IgD-negative memory B cell (primary cell): ENCODE results near the gene DUOX2. TPM values are rescaled to one million over a fixed set of nuclear protein-coding genes. Genes with fewer than 3 reads are reported as not detected.
"Not testable (repeated sequence)": the region's sequence is repeated elsewhere in the genome, so short reads cannot be mapped to it uniquely, and the experiment has no call there.

Source experiments
- H3K27ac Mint-ChIP-seq, 3 donors: one replicate each; pipeline ENCODE4 v1.8.0; 2020 to 2022; ENCODE audit warnings: mild to moderate bottlenecking in 3 of 3, mixed read lengths in 3 of 3, moderate library complexity in 1 of 3
- H3K27me3 Mint-ChIP-seq: one replicate; pipeline ENCODE4 v1.8.0; 2021; ENCODE audit warnings: mixed read lengths
- H3K36me3 Mint-ChIP-seq: one replicate; pipeline ENCODE4 v1.8.0; 2020; ENCODE audit warnings: mild to moderate bottlenecking, mixed read lengths
- H3K4me1 Mint-ChIP-seq, 3 donors: one replicate each; pipeline ENCODE4 v1.8.0; 2020 to 2022; ENCODE audit warnings: mixed read lengths in 3 of 3, mild to moderate bottlenecking in 1 of 3
- H3K4me3 Mint-ChIP-seq, 4 donors: one replicate each; pipeline ENCODE4 v1.8.0; 2020 to 2022; ENCODE audit warnings: mild to moderate bottlenecking in 4 of 4, mixed read lengths in 4 of 4, moderate library complexity in 3 of 4
- H3K9me3 Mint-ChIP-seq, 3 donors: one replicate each; pipeline ENCODE4 v1.8.0; 2020 to 2021; ENCODE audit warnings: mixed read lengths in 3 of 3, mild to moderate bottlenecking in 1 of 3
- polyA plus RNA-seq: library from polyadenylated mRNA; unstranded; fragments of 300-500 nt; fragmentation: Illumina TruSeq; gene quantifications from one replicate; pipeline ENCODE4 v1.2.3, GENCODE V29; 2021

Gene DUOX2
- polyA plus RNA-seq, 1 donor from 2014 or later: not detected

DNA sequence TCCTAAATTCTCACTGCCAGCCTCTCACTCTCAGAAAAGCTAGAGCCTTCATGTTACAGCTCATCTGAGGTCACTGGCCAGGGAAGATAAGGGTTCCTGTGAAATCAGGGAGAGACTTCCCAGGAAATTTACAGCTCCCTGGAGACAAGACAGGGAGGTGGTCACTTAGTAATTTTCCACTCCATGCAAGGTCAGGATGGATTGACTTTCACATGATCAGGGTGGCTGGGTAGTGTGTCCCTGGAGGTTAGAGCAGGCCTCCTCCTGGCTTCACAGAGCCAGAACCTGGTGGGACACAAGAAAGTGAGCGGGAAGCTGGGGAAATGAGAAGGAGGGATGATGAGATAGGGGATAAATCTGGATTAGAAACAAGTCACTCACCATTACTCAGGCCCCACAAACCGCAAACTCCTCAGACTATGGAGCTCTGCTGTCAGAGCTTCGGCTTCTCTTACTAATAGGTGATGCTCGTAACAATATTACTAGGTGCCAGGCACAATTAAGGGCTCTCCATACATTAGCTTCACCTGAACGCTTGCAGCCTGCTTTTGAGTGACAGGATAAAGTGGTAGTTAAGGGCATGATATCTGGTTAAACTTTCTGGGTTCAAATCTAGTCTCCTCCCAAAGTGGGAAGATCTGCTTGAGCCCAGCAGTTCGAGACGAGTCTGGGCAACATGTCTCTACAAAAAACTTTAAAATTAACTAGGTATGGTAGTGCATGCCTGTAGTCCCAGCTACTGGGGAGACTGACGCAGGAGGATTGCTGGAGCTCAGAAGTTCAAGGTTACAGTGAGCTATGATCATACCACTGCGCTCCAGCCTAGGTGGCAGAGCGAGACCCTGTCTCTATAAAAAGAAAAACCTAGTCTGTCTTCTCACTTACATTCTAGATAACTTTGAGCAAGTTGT is 24.9 kb downstream of the DUOX2 start:
- peaks cover 32% of the 10 kb centered on the region for H3K27me3 Mint-ChIP-seq
- no peaks in the 10 kb centered on the region for H3K9me3 Mint-ChIP-seq
- no peak overlapping the region for H3K4me3 Mint-ChIP-seq
- H3K36me3 Mint-ChIP-seq: peaks cover 2% of the 10 kb centered on the region
- no peak overlapping the region for H3K27ac Mint-ChIP-seq
- H3K4me1 Mint-ChIP-seq: peaks cover 0 to 2% (median 0%) of the 10 kb centered on the region in 3 donors

- H3K27ac Mint-ChIP-seq: no peak overlapping the region
- H3K4me3 Mint-ChIP-seq: no peak overlapping the region
- H3K4me1 Mint-ChIP-seq: peaks cover 0 to 2% (median 0%) of the 10 kb centered on the region in 3 donors
- H3K9me3 Mint-ChIP-seq: no peaks in the 10 kb centered on the region
- H3K27me3 Mint-ChIP-seq: peaks cover 28% of the 10 kb centered on the region
- peaks cover 2% of the 10 kb centered on the region for H3K36me3 Mint-ChIP-seq
These were observed 26.5 kb downstream of the DUOX2 start for GRCh38 chr15:45087513-45087912.

- H3K4me1 Mint-ChIP-seq: no peaks in the 10 kb centered on the region
- no peaks in the 10 kb centered on the region for H3K36me3 Mint-ChIP-seq
- H3K4me3 Mint-ChIP-seq: peak overlapping the region in 1 of 4 donors; percentile 0
- no peak overlapping the region for H3K27ac Mint-ChIP-seq
- H3K9me3 Mint-ChIP-seq: no peaks in the 10 kb centered on the region
- peaks cover 12% of the 10 kb centered on the region for H3K27me3 Mint-ChIP-seq
These were observed 29.8 kb downstream of the DUOX2 start for GRCh38 chr15:45084163-45084562.

DNA sequence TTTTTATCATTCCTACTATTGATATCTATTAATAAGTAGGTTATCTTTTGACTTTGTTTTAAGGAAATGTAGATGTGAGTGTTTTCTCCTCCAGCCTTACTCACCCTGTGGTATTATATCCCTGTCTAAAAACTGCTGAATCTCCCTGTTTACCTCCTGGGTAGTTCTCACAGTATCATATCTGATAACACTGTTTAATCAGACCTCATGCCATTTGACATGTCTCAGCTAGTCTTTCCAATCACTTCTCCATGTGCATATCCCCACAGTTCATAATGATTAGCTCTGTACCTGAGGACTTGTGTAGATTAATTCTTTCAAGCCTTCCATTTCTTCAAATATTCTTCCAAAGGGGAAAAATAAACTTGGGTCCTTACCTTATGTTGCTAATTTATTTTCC is 30.7 kb downstream of the DUOX2 start:
- no peaks in the 10 kb centered on the region for H3K4me1 Mint-ChIP-seq
- H3K9me3 Mint-ChIP-seq: no peaks in the 10 kb centered on the region
- no peak overlapping the region for H3K27ac Mint-ChIP-seq
- H3K4me3 Mint-ChIP-seq: no peak overlapping the region
- peaks cover 10% of the 10 kb centered on the region for H3K27me3 Mint-ChIP-seq
- H3K36me3 Mint-ChIP-seq: no peaks in the 10 kb centered on the region

DNA sequence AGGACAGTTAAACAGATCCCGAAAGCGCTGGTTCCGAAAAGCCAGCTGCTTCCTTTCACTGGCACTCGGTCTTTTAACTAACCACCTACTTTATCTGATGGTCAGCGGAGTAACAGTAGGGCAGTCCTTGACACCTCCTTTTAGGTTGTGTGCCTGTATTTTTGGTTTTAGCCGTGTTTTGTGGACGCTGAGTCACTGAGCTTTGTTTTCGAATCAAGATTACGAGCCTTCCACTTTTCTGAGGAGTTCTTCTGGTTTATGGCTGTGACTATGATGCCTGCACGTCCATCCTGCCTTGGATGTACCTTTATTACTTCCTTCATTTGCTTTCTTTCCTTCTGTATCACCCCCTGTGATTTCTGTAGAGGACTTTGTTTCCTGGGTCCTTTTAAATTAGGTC is 31.6 kb downstream of the DUOX2 start:
- not testable (repeated sequence) for H3K36me3 Mint-ChIP-seq, H3K9me3 Mint-ChIP-seq, H3K27ac Mint-ChIP-seq, H3K27me3 Mint-ChIP-seq, H3K4me3 Mint-ChIP-seq, H3K4me1 Mint-ChIP-seq

- not testable (repeated sequence) for H3K4me1 Mint-ChIP-seq, H3K27me3 Mint-ChIP-seq, H3K36me3 Mint-ChIP-seq, H3K9me3 Mint-ChIP-seq, H3K4me3 Mint-ChIP-seq
- peak overlapping the region in 1 of 3 donors; percentile 43 for H3K27ac Mint-ChIP-seq
These were observed 33.4 kb downstream of the DUOX2 start for GRCh38 chr15:45080593-45080992.

- not testable (repeated sequence) for H3K9me3 Mint-ChIP-seq, H3K4me1 Mint-ChIP-seq, H3K36me3 Mint-ChIP-seq, H3K27me3 Mint-ChIP-seq, H3K27ac Mint-ChIP-seq, H3K4me3 Mint-ChIP-seq
These were observed 34.2 kb downstream of the DUOX2 start for GRCh38 chr15:45079628-45080246.

GRCh38 chr15:45079201-45079600 is 34.8 kb downstream of the DUOX2 start:
- H3K27ac Mint-ChIP-seq, H3K9me3 Mint-ChIP-seq, H3K4me1 Mint-ChIP-seq, H3K36me3 Mint-ChIP-seq, H3K4me3 Mint-ChIP-seq, H3K27me3 Mint-ChIP-seq: not testable (repeated sequence)

- not testable (repeated sequence) for H3K9me3 Mint-ChIP-seq, H3K4me1 Mint-ChIP-seq, H3K36me3 Mint-ChIP-seq, H3K4me3 Mint-ChIP-seq, H3K27me3 Mint-ChIP-seq, H3K27ac Mint-ChIP-seq
These were observed 36.6 kb downstream of the DUOX2 start for GRCh38 chr15:45077391-45077790.

- not testable (repeated sequence) for H3K36me3 Mint-ChIP-seq, H3K9me3 Mint-ChIP-seq, H3K4me3 Mint-ChIP-seq, H3K27me3 Mint-ChIP-seq, H3K27ac Mint-ChIP-seq, H3K4me1 Mint-ChIP-seq
These were observed 38.3 kb downstream of the DUOX2 start for GRCh38 chr15:45075440-45076320.

- not testable (repeated sequence) for H3K27me3 Mint-ChIP-seq, H3K4me3 Mint-ChIP-seq, H3K27ac Mint-ChIP-seq, H3K9me3 Mint-ChIP-seq, H3K36me3 Mint-ChIP-seq, H3K4me1 Mint-ChIP-seq
These were observed 40.4 kb downstream of the DUOX2 start for GRCh38 chr15:45073602-45074001.

DNA sequence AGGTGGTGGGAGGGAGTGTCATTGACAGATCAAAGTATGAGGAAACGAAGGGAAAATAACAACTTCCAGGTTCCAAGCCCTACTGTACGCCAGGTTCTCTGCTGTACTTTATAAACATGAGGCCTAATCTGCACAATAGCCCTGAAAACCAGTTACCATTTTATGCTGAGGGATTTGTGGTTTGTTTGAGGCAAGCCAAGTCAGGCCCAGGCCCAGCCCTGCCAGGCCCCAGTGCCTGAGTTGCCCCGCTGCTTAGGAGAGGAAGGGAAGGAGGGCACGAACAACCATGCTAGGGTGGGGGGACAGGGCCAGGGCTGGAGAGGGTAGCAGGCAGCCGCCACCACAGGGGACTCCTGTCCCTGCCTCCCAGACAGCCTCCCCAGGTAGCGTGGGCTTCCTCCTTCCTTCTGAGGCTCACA is 44.0 kb downstream of the DUOX2 start:
- not testable (repeated sequence) for H3K36me3 Mint-ChIP-seq, H3K27me3 Mint-ChIP-seq, H3K4me1 Mint-ChIP-seq, H3K9me3 Mint-ChIP-seq, H3K27ac Mint-ChIP-seq, H3K4me3 Mint-ChIP-seq

GRCh38 chr15:45064386-45064785 is 49.6 kb downstream of the DUOX2 start:
- Mint-ChIP-seq H3K9me3 (no peaks in the 10 kb centered on the region), H3K36me3 (peaks cover 8% of the 10 kb centered on the region), H3K27me3 (no peaks in the 10 kb centered on the region), H3K4me1 (peaks cover 6 to 14% (median 7%) of the 10 kb centered on the region in 3 donors), H3K4me3 (no peak overlapping the region), H3K27ac (no peak overlapping the region)

DNA sequence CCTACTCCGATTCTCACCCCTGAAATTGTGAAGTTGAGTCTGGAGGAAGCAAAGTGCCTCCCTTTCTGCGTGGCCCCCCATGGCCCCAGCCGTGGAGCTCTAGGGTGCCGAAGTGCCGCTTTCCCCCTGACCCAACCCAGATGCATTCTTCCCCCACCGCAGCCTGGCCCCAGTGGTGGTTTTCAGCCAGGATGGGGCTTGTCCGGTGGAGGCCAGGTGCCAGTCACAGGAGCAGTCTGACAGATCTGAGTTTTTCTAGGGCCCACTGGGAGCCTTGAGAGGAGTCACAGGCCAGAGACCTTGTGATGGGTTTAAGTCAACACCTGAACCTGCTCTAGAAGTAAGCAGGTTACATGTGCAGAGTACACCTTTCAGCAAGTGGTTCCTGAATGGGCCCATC is 51.7 kb downstream of the DUOX2 start:
- H3K36me3 Mint-ChIP-seq: peaks cover 13% of the 10 kb centered on the region
- H3K27ac Mint-ChIP-seq, H3K4me3 Mint-ChIP-seq, H3K27me3 Mint-ChIP-seq, H3K9me3 Mint-ChIP-seq: not testable (repeated sequence)
- peaks cover 7 to 14% (median 9%) of the 10 kb centered on the region in 3 donors for H3K4me1 Mint-ChIP-seq
